CD14-positive monocyte (primary cell): Measurements from ENCODE around the gene ZNF430. TPM values are rescaled to one million over a fixed set of nuclear protein-coding genes. Genes with fewer than 3 reads are reported as not detected.
A peak's percentile ranks its signal among the peaks of the same experiment; 100 is the strongest.
"Not testable (repeated sequence)": the region's sequence is repeated elsewhere in the genome, so short reads cannot be mapped to it uniquely, and the experiment has no call there.

Experiments
- DNase-seq, 3 donors: peaks; one replicate each; pipeline ENCODE4 v3.0.0-alpha.2; 2011 to 2022
- H2AFZ ChIP-seq: 2 replicates; pipeline ENCODE4 v1.6.0; 2012; ENCODE audit warnings: mild to moderate bottlenecking, low read depth, low read length, inconsistent platforms; ENCODE audit not compliant: insufficient read depth, poor library complexity, severe bottlenecking
- H3K27ac ChIP-seq, 2 donors: 1 replicate in 1 of 2; 2 replicates in 1 of 2; pipeline ENCODE4 v1.5.1; 2012 to 2013; ENCODE audit warnings: low read length in 2 of 2, control low read depth in 1 of 2, inconsistent platforms in 1 of 2, low read depth in 1 of 2, mild to moderate bottlenecking in 1 of 2
- H3K27me3 ChIP-seq, 2 donors: one replicate each; pipeline versions ENCODE4 v1.6.0 to v1.6.1; 2011 to 2013; ENCODE audit warnings: low read length in 2 of 2; ENCODE audit not compliant: control insufficient read depth in 2 of 2, insufficient read depth in 2 of 2
- H3K36me3 ChIP-seq, 2 donors: replicated peaks in 1 of 2; 1 replicate in 1 of 2; 2 replicates in 1 of 2; pipeline versions ENCODE4 v1.5.1 to v1.6.1; 2012 to 2013; ENCODE audit warnings: low read length in 2 of 2, control low read depth in 1 of 2, inconsistent platforms in 1 of 2, mild to moderate bottlenecking in 1 of 2; ENCODE audit not compliant: insufficient read depth in 2 of 2, control insufficient read depth in 1 of 2
- H3K4me1 ChIP-seq, 2 donors: 1 replicate in 1 of 2; 2 replicates in 1 of 2; pipeline versions ENCODE4 v1.5.1 to v1.6.1; 2012 to 2013; ENCODE audit warnings: low read length in 2 of 2, control low read depth in 1 of 2, inconsistent platforms in 1 of 2, mild to moderate bottlenecking in 1 of 2, moderate library complexity in 1 of 2; ENCODE audit not compliant: insufficient read depth in 2 of 2, control insufficient read depth in 1 of 2
- H3K4me2 ChIP-seq: replicated peaks from 2 replicates; pipeline ENCODE3; 2012; ENCODE audit warnings: low read length, moderate library complexity, mild to moderate bottlenecking; ENCODE audit not compliant: poor library complexity, severe bottlenecking; ENCODE audit errors: extremely low read depth
- H3K4me3 ChIP-seq, 3 experiments: fragments of 200-600 bp in 1 of 3; sonication (generic) in 1 of 3; replicated peaks in 1 of 3; 1 replicate in 2 of 3; 2 replicates in 1 of 3; pipeline ENCODE4 v1.5.1; 2011 to 2013; ENCODE audit warnings: low read length in 3 of 3, mild to moderate bottlenecking in 3 of 3, control low read depth in 2 of 3, low read depth in 2 of 3, inconsistent platforms in 1 of 3, moderate library complexity in 1 of 3
- H3K79me2 ChIP-seq: 2 replicates; pipeline ENCODE4 v1.6.0; 2012; ENCODE audit warnings: mild to moderate bottlenecking, control low read depth, inconsistent platforms, low read length, moderate library complexity; ENCODE audit not compliant: insufficient read depth
- H3K9ac ChIP-seq: 2 replicates; pipeline ENCODE4 v1.6.0; 2017; ENCODE audit warnings: low read length, mild to moderate bottlenecking; ENCODE audit not compliant: insufficient read depth, poor library complexity, severe bottlenecking
- H3K9me3 ChIP-seq, 2 donors: replicated peaks in 1 of 2; 1 replicate in 1 of 2; 2 replicates in 1 of 2; pipeline versions ENCODE4 v1.5.1 to v1.6.1; 2012 to 2013; ENCODE audit warnings: low read length in 2 of 2, control low read depth in 1 of 2; ENCODE audit not compliant: control insufficient read depth in 1 of 2, insufficient read depth in 1 of 2
- H4K20me1 ChIP-seq: 2 replicates; pipeline ENCODE4 v1.6.0; 2012; ENCODE audit warnings: mild to moderate bottlenecking, low read length, control low read depth, moderate library complexity; ENCODE audit not compliant: insufficient read depth
- H3K27ac Mint-ChIP-seq, 7 donors: one replicate each; pipeline ENCODE4 v1.8.0; 2020; ENCODE audit warnings: mild to moderate bottlenecking in 7 of 7, mixed read lengths in 7 of 7, moderate library complexity in 6 of 7, inconsistent platforms in 2 of 7
- H3K27me3 Mint-ChIP-seq, 3 donors: one replicate each; pipeline ENCODE4 v1.8.0; 2021 to 2022; ENCODE audit warnings: low read depth in 3 of 3, mild to moderate bottlenecking in 3 of 3, mixed read lengths in 3 of 3, moderate library complexity in 3 of 3, inconsistent platforms in 1 of 3
- H3K36me3 Mint-ChIP-seq, 2 donors: one replicate each; pipeline ENCODE4 v1.8.0; 2020; ENCODE audit warnings: mixed read lengths in 2 of 2, inconsistent platforms in 1 of 2, mild to moderate bottlenecking in 1 of 2
- H3K4me1 Mint-ChIP-seq: one replicate; pipeline ENCODE4 v1.8.0; 2020; ENCODE audit warnings: mild to moderate bottlenecking, mixed read lengths
- H3K4me3 Mint-ChIP-seq, 2 donors: one replicate each; pipeline ENCODE4 v1.8.0; 2020; ENCODE audit warnings: mild to moderate bottlenecking in 2 of 2, mixed read lengths in 2 of 2, moderate library complexity in 1 of 2
- H3K9me3 Mint-ChIP-seq, 7 donors: one replicate each; pipeline ENCODE4 v1.8.0; 2020 to 2022; ENCODE audit warnings: mixed read lengths in 7 of 7, mild to moderate bottlenecking in 6 of 7, moderate library complexity in 6 of 7, inconsistent platforms in 2 of 7
- WGBS: methylation state at CpG from one replicate; pipeline ENCODE4 v1.1.5; 2013; ENCODE audit warnings: missing lambda C conversion rate; ENCODE audit not compliant: insufficient coverage; 5-methylcytosine and 5-hydroxymethylcytosine counted together
- intact Hi-C, 2 donors: fragments of 100-400 bp; cut with micrococcal nuclease; formaldehyde crosslinking; loops; one replicate each; pipeline versions ENCODE4 v1.15.0 to v1.15.1; 2023
- polyA minus RNA-seq: library from RNA; depleted of rRNA, polyadenylated mRNA; stranded (reverse); fragments of >200 nt; gene quantifications from 2 replicates; pipeline ENCODE4 v1.2.3, GENCODE V29; 2012
- polyA plus RNA-seq, 3 donors: library from polyadenylated mRNA; depleted of rRNA in 1 of 3; unstranded in 2 of 3; stranded (reverse) in 1 of 3; fragments of 300-500 nt in 2 of 3; fragments of >200 nt in 1 of 3; fragmentation: Illumina TruSeq in 2 of 3; gene quantifications; 1 replicate in 2 of 3; 2 replicates in 1 of 3; pipeline ENCODE4 v1.2.3, GENCODE V29; 2012 to 2021
- total RNA-seq, 12 experiments: library from RNA in 1 of 12; stranded (reverse) in 1 of 12; fragments of 120-200 nt in 1 of 12; gene quantifications; one replicate each; pipeline ENCODE4 v1.2.4 and lab custom pipeline; 2013 to 2026; ENCODE audit warnings: mixed read lengths in 6 of 12, inconsistent platforms in 1 of 12
- TF ChIP-seq, protein P1 (sequence below): fragments of 200-600 bp; IDR thresholded peaks from one replicate; pipeline ENCODE4 v1.8.0; 2022; ENCODE audit warnings: antibody characterized with exemption, mild to moderate bottlenecking

Gene ZNF430
- 14.5 TPM for total RNA-seq (2013)
- 10 to 100 TPM in 1 of 3 donors, 1 to 10 TPM in 2; 5.7 to 11.6 (median 8.8) TPM for polyA plus RNA-seq
- polyA minus RNA-seq = 3.6 and 6.5 TPM in 2 replicates
- 26.9 to 53.4 (median 45.1) reads per million in 11 experiments for total RNA-seq (lab: John Stamatoyannopoulos, UW)

DNA sequence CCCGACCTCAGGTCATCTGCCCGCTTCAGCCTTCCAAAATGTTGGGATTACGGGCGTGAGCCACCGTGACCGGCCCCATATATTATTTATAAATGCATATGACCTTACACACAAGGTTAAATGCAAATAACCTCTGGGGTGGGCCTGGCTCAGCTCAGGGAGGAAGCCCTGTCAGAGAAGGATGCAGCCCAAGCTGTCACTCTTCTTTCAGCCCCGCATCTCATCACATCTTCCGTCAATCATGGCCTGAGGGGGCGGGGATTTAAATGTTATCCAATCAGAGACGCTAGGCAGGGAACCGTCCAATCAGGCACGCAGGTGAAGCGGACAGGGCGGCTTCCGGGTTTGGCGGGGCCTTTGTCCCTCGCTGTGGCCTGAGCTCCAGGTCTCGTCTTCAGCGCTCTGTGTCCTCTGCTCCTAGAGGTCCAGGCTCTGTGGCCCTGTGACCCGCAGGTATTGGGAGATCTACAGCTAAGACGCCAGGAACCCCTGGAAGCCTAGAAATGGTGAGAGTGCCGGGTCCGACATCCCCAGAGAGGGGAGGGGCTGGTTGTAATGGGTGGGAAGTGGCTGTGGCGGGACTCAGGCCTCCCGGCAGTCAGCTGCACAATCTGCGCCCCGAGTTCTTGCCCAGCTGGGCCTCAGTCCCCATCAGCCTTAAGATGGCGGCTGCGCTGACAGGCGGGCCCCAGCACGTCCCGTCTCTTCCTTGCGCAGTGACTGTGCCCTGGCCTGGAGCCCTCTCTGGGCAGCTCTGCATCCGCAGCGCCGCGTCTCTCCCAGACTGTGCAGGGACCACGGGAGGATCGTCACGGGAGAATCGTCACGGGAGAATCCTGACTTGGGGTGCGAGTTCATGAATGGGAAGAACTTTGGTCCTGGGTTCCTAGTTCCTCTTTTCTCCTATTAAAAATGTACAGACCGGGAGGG lies at the start of gene ZNF430:
Gene ZNF430 (plus strand): TSS at position 360 of the 930 bp plus-strand sequence. CDS start 144 bp downstream, at position 504.
- H3K9me3 ChIP-seq = no peaks in the 10 kb centered on the region
- H4K20me1 ChIP-seq = no peaks in the 10 kb centered on the region
- Mint-ChIP-seq H3K27ac (peak within 1 kb of the TSS; percentile 99 to 100 (median 100)), H3K36me3 (peaks cover 33 to 36% of the 10 kb centered on the region in 2 donors), H3K9me3 (peaks cover 0 to 16% (median 12%) of the 10 kb centered on the region in 7 donors), H3K27me3 (peaks cover 0 to 3% (median 0%) of the 10 kb centered on the region in 3 donors), H3K4me1 (peaks cover 22% of the 10 kb centered on the region), H3K4me3 (peak within 1 kb of the TSS; percentile 100)
- no peaks in the 10 kb centered on the region for H3K27me3 ChIP-seq
- H3K9ac ChIP-seq = peak within 1 kb of the TSS; percentile 95
- H3K4me2 ChIP-seq = peak within 1 kb of the TSS; percentile 75
- H3K79me2 ChIP-seq = peaks cover 50% of the 10 kb centered on the region
- H3K27ac ChIP-seq = peak within 1 kb of the TSS; percentile 96 to 98
- peak; percentile 92 to 94 (median 93) for DNase-seq
- H2AFZ ChIP-seq = peak within 1 kb of the TSS; percentile 89
- 2% methylated on average over 29 of the region's 44 CpGs for WGBS
- intact Hi-C loops = loop anchor here in 1 of 2 donors (2.0 to 10.0 kb wide), 3 partner anchors 62 to 834 kb away; partner anchors contain the start of genes ZNF431 and ZNF714
- peaks cover 25 to 34% of the 10 kb centered on the region in 2 donors for H3K36me3 ChIP-seq
- TF ChIP-seq, protein P1, sequence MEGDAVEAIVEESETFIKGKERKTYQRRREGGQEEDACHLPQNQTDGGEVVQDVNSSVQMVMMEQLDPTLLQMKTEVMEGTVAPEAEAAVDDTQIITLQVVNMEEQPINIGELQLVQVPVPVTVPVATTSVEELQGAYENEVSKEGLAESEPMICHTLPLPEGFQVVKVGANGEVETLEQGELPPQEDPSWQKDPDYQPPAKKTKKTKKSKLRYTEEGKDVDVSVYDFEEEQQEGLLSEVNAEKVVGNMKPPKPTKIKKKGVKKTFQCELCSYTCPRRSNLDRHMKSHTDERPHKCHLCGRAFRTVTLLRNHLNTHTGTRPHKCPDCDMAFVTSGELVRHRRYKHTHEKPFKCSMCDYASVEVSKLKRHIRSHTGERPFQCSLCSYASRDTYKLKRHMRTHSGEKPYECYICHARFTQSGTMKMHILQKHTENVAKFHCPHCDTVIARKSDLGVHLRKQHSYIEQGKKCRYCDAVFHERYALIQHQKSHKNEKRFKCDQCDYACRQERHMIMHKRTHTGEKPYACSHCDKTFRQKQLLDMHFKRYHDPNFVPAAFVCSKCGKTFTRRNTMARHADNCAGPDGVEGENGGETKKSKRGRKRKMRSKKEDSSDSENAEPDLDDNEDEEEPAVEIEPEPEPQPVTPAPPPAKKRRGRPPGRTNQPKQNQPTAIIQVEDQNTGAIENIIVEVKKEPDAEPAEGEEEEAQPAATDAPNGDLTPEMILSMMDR = no peak
- peak within 1 kb of the TSS; percentile 70 to 89 (median 74) for H3K4me3 ChIP-seq
- peaks cover 9 to 19% of the 10 kb centered on the region in 2 donors for H3K4me1 ChIP-seq

DNA sequence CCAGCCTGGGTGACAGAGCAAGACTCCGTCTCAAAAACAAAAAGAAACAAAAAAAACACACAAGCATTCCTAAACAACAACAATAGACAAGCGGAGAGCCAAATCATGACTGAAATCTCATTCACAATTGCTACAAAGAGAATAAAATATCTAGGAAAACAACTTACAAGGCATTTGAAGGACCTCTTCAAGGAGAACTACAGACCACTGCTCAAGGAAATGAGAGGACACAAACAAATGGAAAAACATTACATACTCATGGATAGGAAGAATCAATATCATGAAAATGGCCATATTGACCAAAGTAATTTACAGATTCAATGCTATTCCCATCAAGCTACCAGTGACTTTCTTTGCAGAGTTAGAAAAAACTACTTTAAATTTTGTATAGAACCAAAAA lies 27.7 kb upstream of the ZNF430 start:
- H3K36me3 ChIP-seq, H3K27ac Mint-ChIP-seq, H3K4me3 Mint-ChIP-seq, H3K27me3 ChIP-seq, DNase-seq, H4K20me1 ChIP-seq, H3K27me3 Mint-ChIP-seq, H3K4me2 ChIP-seq, H3K4me1 Mint-ChIP-seq, H2AFZ ChIP-seq, H3K4me1 ChIP-seq, H3K9ac ChIP-seq, H3K79me2 ChIP-seq, H3K36me3 Mint-ChIP-seq, H3K27ac ChIP-seq, intact Hi-C loops, H3K4me3 ChIP-seq: not testable (repeated sequence)
- H3K9me3 ChIP-seq = peaks cover 20 to 37% of the 10 kb centered on the region in 2 donors
- H3K9me3 Mint-ChIP-seq = peaks cover 23 to 78% (median 59%) of the 10 kb centered on the region in 7 donors
- WGBS = 100% methylated on average over 1 of the region's 2 CpGs
